GM13976 (cell line): Measurements from ENCODE around the gene POLA1.
"Not testable (repeated sequence)": the region's sequence is repeated elsewhere in the genome, so short reads cannot be mapped to it uniquely, and the experiment has no call there.

Experiments used
- DNase-seq: peaks from one replicate; pipeline ENCODE4 v3.0.0; 2012; ENCODE audit warnings: low spot score
- in situ Hi-C: fragments of 300-500 bp; cut with MboI; formaldehyde crosslinking; loops from one replicate; pipeline ENCODE4 v1.12.0; 2022; ENCODE audit warnings: low sequenced_read_pairs, mixed read lengths, inconsistent platforms; ENCODE audit not compliant: unreplicated experiment
- TF ChIP-seq, protein P1 (sequence below): IDR thresholded peaks from 2 replicates; pipeline ENCODE4 v1.5.1; 2012; ENCODE audit warnings: borderline replicate concordance, mild to moderate bottlenecking; ENCODE audit not compliant: insufficient read depth; ENCODE audit errors: extremely low read depth, missing control alignments, control extremely low read depth

Gene POLA1

GRCh38 chrX:24859211-24859841 is 165.6 kb downstream of the POLA1 start:
- DNase-seq: no peak
- TF ChIP-seq, protein P1, sequence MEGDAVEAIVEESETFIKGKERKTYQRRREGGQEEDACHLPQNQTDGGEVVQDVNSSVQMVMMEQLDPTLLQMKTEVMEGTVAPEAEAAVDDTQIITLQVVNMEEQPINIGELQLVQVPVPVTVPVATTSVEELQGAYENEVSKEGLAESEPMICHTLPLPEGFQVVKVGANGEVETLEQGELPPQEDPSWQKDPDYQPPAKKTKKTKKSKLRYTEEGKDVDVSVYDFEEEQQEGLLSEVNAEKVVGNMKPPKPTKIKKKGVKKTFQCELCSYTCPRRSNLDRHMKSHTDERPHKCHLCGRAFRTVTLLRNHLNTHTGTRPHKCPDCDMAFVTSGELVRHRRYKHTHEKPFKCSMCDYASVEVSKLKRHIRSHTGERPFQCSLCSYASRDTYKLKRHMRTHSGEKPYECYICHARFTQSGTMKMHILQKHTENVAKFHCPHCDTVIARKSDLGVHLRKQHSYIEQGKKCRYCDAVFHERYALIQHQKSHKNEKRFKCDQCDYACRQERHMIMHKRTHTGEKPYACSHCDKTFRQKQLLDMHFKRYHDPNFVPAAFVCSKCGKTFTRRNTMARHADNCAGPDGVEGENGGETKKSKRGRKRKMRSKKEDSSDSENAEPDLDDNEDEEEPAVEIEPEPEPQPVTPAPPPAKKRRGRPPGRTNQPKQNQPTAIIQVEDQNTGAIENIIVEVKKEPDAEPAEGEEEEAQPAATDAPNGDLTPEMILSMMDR: no peak
- in situ Hi-C loops: no loop called here

GRCh38 chrX:24860140-24860539 is 166.4 kb downstream of the POLA1 start:
- TF ChIP-seq, protein P1: no peak
- DNase-seq: no peak
- in situ Hi-C loops: no loop called here

GRCh38 chrX:24862343-24862742 is 168.6 kb downstream of the POLA1 start:
- in situ Hi-C loops: no loop called here
- DNase-seq: no peak
- TF ChIP-seq, protein P1: no peak

- DNase-seq, in situ Hi-C loops: not testable (repeated sequence)
Measured at GRCh38 chrX:24863779-24864178, 170.1 kb downstream of the POLA1 start.

GRCh38 chrX:24870143-24870542 is 176.4 kb downstream of the POLA1 start:
- DNase-seq: no peak
- TF ChIP-seq, protein P1: no peak
- in situ Hi-C loops: no loop called here

DNA sequence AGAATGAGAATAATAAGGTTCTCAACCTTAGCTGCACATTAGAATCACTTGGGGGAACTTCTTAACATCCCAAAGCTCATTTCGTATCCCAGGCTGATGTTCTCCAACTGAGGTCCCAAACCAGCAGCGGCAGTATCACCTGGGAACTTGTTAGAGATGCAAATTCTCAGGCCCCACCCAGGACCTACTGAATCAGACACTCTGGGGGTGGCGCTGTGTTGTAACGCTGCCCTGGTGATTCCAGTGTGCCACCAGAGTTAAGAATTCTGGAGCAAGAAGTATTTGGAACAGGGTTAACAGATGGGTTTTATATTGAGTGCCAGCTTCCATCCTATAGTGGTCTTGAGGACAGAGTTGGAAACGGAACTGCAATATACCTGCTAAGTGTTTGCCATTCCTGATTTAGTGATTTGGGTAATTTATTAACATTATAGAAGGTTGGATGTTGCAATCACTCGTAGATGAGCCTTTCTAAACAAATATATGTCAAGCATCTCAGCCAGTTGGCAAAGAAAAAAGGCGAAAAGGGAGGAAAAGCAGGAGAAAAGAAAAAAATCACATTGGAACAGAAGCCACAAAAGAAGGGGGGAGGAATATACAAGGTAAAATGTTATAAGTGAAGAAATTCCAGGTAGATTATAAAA is 181.0 kb downstream of the POLA1 start:
- in situ Hi-C loops: no loop called here
- TF ChIP-seq, protein P1: no peak
- DNase-seq: no peak

DNA sequence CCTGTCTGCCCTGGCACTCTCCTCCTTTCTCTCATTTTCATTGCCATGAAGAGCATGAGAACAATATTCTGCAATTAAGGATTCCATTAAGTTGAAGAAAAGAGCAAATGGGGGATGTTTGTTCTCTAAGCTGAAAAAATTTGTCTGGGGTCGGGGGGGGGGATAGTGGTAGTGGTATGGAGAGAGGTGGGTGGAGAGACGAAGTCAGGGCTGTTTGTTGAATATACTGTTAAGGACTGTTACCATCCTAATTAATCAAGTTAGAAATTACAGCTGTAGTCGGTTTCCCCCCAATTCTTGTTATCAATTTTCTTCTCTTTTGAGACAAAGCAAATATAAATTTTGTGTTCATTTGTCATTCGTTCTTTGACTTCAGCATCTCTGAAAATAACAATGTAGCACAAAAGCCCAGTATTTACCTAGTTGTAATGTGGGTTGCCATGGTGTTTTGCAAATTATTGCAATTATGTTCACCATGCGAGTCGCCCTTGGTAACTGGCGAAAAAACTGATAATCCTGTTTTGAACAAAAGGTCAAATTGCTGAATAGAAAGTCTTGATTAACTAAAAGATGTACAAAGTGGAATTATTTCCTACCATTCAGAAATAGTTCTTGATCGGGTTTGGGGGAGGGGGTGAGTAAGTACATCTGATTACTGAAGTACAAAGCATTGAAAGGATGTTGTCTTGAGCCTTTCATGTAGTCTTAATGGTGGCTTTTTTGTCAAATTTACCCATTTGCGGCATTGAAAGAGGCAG is 183.0 kb downstream of the POLA1 start:
- DNase-seq: no peak
- TF ChIP-seq, protein P1: no peak
- in situ Hi-C loops: no loop called here
